Measurements from ENCODE around the gene ZNF106. TPM values are rescaled to one million over a fixed set of nuclear protein-coding genes. Genes with fewer than 3 reads are reported as not detected.
A peak's percentile ranks its signal among the peaks of the same experiment; 100 is the strongest.

The ZNF106 gene
- total RNA-seq, 1 experiment from 2014 or later, result 58.2 TPM

DNA sequence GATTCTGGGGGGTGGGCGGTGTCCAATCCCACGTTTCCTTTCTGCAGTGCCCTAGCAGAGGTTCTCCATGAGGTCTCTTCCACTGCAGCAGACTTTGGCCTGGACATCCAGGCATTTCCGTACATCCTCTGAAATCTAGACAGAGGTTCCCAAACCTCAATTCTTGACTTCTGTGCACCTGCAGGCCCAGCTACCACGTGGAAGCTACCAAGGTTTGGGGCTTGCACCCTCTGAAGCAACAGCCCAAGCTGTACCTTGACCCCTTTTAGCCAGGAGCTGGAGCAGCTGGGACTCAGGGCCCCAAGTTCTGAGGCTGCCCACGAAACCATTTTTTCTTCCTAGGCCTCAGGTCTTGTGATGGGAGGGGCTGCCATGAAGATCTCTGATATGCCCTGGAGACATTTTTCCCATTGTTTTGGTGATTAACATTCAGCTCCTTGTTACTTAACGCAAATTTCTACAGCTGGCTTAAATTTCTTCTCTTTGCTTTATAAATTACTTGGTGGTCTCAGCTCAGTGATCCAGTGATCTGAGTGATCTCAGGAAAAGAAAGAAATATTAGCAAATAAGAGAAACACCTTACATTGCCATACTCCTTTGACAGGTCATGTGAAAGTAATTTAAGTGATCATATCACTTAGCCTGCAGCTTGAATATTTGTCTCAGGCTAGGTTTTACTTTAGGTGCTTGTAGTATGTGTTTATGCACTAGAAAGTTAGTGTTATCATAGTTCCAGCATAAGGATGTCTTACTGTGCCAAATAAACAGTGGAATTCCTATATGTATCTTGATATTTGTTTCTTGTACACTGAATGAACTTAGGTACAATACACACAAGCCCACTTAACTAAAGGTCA, 7.5 kb upstream of the ZNF106 start:
- ATAC-seq (no peak), DNase-seq (ENCODE audit: low spot score) (no peak)
- ChIA-PET CTCF (no interaction called here), POLR2A (no interaction called here)
- H3K4me1 Mint-ChIP-seq, result peaks cover 49% of the 10 kb centered on the region
- TF ChIP-seq, protein P1, sequence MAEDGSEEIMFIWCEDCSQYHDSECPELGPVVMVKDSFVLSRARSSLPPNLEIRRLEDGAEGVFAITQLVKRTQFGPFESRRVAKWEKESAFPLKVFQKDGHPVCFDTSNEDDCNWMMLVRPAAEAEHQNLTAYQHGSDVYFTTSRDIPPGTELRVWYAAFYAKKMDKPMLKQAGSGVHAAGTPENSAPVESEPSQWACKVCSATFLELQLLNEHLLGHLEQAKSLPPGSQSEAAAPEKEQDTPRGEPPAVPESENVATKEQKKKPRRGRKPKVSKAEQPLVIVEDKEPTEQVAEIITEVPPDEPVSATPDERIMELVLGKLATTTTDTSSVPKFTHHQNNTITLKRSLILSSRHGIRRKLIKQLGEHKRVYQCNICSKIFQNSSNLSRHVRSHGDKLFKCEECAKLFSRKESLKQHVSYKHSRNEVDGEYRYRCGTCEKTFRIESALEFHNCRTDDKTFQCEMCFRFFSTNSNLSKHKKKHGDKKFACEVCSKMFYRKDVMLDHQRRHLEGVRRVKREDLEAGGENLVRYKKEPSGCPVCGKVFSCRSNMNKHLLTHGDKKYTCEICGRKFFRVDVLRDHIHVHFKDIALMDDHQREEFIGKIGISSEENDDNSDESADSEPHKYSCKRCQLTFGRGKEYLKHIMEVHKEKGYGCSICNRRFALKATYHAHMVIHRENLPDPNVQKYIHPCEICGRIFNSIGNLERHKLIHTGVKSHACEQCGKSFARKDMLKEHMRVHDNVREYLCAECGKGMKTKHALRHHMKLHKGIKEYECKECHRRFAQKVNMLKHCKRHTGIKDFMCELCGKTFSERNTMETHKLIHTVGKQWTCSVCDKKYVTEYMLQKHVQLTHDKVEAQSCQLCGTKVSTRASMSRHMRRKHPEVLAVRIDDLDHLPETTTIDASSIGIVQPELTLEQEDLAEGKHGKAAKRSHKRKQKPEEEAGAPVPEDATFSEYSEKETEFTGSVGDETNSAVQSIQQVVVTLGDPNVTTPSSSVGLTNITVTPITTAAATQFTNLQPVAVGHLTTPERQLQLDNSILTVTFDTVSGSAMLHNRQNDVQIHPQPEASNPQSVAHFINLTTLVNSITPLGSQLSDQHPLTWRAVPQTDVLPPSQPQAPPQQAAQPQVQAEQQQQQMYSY (CRISPR knock-in tag; IDR thresholded peaks at IDR 0.05), result no peak
- no peak for TF ChIP-seq GRHL2 (CRISPR knock-in tag; IDR thresholded peaks at IDR 0.05; ENCODE audit: insufficient replicate concordance, severe bottlenecking)
- no peak for TF ChIP-seq TEAD1 (CRISPR knock-in tag; IDR thresholded peaks at IDR 0.05)
- H3K36me3 Mint-ChIP-seq, result no peaks in the 10 kb centered on the region
- peak overlapping the region; percentile 84 for H3K27ac Mint-ChIP-seq
- no peaks in the 10 kb centered on the region for H3K27me3 Mint-ChIP-seq (ENCODE audit: low read depth)
- H3K9me3 Mint-ChIP-seq, result no peaks in the 10 kb centered on the region
- H3K4me3 Mint-ChIP-seq, result no peak overlapping the region; the same call in 1 of the 2 replicates

DNA sequence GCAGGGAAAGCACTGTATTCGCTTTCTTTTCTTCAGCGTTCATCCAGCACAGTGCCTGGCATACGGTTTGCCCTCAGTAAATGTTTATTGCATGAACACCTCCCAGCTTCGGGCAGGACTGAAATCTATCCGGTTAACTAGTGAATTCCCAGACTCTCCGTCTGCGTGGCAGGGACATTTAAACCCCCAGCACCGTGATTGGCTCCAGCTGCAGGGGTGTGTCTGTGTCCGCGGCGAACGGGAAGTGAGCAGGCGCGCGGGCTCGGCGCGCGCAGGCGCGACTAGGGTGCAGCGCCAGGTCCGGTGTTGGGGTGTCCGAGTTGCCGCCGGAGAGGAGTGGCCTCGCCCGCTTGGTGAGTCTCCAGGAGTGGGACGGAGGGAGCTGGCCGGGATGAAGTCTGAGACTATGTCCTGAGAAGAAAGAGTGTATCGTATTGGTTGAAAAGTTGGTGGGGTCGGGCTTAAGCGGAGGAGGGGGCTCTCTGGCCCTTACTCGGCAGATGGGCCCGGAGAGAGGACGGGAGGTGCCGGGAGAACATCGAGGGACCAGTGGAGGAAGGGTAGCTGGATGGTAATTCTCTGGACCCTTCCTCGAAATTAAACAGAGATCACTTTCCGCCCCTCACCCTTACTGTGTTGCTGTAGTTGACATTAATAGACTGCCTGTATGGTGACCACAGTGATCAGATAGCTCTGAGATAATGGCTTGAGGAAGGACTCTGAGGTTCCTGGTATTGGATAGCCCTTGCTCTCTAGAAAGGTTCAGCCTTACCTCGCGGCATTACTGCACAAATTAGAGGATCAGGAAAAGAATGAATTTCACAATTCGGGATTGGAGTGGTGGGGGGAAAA, 4.6 kb upstream of the ZNF106 start, which contains the start of gene SNAP23:
Gene SNAP23, plus strand, starts transcription at position 274 of the 852 bp plus-strand sequence. CDS start 16,213 bp downstream, outside the sequence.
- Mint-ChIP-seq H3K27me3 (ENCODE audit: low read depth) (no peaks in the 10 kb centered on the region), H3K27ac (peak within 1 kb of the TSS; percentile 94), H3K9me3 (no peaks in the 10 kb centered on the region), H3K36me3 (no peaks in the 10 kb centered on the region), H3K4me1 (peaks cover 45% of the 10 kb centered on the region), H3K4me3 (peak within 1 kb of the TSS; percentile 92)
- ATAC-seq (peak; percentile 92), DNase-seq (ENCODE audit: low spot score) (peak; percentile 91)
- ChIA-PET POLR2A (interaction anchor here (0.5 to 1.4 kb wide), 8 partner anchors 9 to 365 kb away, joined by 3 to 10 read pairs (median 3); no protein-coding TSS in a partner anchor), CTCF (interaction anchor here (1.0 to 1.6 kb wide), 2 partner anchors 111 to 358 kb away, joined by 3 to 4 read pairs; no protein-coding TSS in a partner anchor)
- TF ChIP-seq GABPB1 (CRISPR knock-in tag; IDR thresholded peaks at IDR 0.05) (no peak), ATF1 (CRISPR knock-in tag; IDR thresholded peaks at IDR 0.05) (no peak), RORB (CRISPR knock-in tag; IDR thresholded peaks at IDR 0.05) (no peak), NFE2L1 (CRISPR knock-in tag; IDR thresholded peaks at IDR 0.05) (no peak), NFYB (CRISPR knock-in tag; conservative IDR thresholded peaks at IDR 0.05; ENCODE audit: low read depth) (peak; percentile 86), CREM (CRISPR knock-in tag; IDR thresholded peaks at IDR 0.05) (0 out of 2 replicates have a peak, but pooled peaks have one; percentile 23), SP1 (CRISPR knock-in tag; conservative IDR thresholded peaks at IDR 0.05) (peak; percentile 69), MXD4 (CRISPR knock-in tag; IDR thresholded peaks at IDR 0.05; ENCODE audit: borderline replicate concordance) (no peak), TEAD1 (CRISPR knock-in tag; IDR thresholded peaks at IDR 0.05) (no peak)
- TF ChIP-seq, protein P2, sequence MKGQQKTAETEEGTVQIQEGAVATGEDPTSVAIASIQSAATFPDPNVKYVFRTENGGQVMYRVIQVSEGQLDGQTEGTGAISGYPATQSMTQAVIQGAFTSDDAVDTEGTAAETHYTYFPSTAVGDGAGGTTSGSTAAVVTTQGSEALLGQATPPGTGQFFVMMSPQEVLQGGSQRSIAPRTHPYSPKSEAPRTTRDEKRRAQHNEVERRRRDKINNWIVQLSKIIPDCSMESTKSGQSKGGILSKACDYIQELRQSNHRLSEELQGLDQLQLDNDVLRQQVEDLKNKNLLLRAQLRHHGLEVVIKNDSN (CRISPR knock-in tag; IDR thresholded peaks at IDR 0.05), result peak; percentile 44; the same call in 1 of the 2 replicates
- TF ChIP-seq, protein P3, sequence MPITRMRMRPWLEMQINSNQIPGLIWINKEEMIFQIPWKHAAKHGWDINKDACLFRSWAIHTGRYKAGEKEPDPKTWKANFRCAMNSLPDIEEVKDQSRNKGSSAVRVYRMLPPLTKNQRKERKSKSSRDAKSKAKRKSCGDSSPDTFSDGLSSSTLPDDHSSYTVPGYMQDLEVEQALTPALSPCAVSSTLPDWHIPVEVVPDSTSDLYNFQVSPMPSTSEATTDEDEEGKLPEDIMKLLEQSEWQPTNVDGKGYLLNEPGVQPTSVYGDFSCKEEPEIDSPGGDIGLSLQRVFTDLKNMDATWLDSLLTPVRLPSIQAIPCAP (CRISPR knock-in tag; IDR thresholded peaks at IDR 0.05), result no peak
- TF ChIP-seq, protein P4, sequence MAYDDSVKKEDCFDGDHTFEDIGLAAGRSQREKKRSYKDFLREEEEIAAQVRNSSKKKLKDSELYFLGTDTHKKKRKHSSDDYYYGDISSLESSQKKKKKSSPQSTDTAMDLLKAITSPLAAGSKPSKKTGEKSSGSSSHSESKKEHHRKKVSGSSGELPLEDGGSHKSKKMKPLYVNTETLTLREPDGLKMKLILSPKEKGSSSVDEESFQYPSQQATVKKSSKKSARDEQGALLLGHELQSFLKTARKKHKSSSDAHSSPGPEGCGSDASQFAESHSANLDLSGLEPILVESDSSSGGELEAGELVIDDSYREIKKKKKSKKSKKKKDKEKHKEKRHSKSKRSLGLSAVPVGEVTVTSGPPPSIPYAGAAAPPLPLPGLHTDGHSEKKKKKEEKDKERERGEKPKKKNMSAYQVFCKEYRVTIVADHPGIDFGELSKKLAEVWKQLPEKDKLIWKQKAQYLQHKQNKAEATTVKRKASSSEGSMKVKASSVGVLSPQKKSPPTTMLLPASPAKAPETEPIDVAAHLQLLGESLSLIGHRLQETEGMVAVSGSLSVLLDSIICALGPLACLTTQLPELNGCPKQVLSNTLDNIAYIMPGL (CRISPR knock-in tag; IDR thresholded peaks at IDR 0.05), result peak; percentile 54; the same call in 1 of the 2 replicates
- TF ChIP-seq, protein P5, sequence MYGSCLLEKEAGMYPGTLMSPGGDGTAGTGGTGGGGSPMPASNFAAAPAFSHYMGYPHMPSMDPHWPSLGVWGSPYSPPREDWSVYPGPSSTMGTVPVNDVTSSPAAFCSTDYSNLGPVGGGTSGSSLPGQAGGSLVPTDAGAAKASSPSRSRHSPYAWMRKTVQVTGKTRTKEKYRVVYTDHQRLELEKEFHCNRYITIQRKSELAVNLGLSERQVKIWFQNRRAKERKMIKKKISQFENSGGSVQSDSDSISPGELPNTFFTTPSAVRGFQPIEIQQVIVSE (CRISPR knock-in tag; IDR thresholded peaks at IDR 0.05; ENCODE audit: borderline replicate concordance), result no peak
- TF ChIP-seq, protein P6, sequence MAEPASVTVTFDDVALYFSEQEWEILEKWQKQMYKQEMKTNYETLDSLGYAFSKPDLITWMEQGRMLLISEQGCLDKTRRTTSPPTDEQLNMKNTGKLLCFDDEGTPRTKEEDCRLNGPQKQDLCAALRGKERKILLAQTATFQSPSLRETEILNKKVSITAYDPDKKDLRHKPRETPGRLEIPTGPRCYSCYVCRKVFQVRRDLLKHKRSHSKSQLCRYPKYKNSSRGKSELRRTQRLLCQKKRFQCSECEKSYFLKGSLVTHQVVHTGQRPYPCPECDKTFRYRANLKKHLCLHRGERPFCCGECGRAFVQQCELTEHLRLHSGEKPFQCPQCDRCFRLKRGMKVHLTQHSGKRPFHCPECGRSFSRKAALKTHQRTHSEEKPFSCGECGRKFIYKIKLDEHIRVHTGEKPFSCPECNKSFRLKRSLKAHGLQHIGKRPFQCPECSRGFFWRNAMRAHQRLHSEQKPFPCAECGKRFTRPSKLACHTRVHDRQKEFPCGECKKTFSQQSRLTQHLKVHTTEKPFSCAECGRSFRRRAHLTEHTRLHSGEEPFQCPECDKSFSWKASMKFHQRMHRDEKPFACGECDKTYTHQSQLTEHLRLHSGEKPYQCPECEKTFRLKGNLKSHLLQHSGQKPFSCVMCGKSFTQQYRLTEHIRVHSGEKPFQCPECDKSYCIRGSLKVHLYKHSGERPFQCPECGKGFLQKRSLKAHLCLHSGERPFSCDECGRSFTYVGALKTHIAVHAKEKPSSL (CRISPR knock-in tag; conservative IDR thresholded peaks at IDR 0.05), result no peak
